HG03060 (cell line): ENCODE results near the gene PHF2.

Experiments
- ATAC-seq: cut with Tn5 transposase; IDR thresholded peaks from one replicate; pipeline ENCODE4 v1.9.1; 2021; ENCODE audit warnings: low read depth, moderate number of reproducible peaks; ENCODE audit not compliant: unreplicated experiment

PHF2 gene

GRCh38 chr9:93690618-93691017, 114.2 kb downstream of the PHF2 start:
- no peak for ATAC-seq

- no peak for ATAC-seq
Measured at GRCh38 chr9:93693129-93693528, 116.7 kb downstream of the PHF2 start.

GRCh38 chr9:93697352-93698139, 121.2 kb downstream of the PHF2 start:
- no peak for ATAC-seq

DNA sequence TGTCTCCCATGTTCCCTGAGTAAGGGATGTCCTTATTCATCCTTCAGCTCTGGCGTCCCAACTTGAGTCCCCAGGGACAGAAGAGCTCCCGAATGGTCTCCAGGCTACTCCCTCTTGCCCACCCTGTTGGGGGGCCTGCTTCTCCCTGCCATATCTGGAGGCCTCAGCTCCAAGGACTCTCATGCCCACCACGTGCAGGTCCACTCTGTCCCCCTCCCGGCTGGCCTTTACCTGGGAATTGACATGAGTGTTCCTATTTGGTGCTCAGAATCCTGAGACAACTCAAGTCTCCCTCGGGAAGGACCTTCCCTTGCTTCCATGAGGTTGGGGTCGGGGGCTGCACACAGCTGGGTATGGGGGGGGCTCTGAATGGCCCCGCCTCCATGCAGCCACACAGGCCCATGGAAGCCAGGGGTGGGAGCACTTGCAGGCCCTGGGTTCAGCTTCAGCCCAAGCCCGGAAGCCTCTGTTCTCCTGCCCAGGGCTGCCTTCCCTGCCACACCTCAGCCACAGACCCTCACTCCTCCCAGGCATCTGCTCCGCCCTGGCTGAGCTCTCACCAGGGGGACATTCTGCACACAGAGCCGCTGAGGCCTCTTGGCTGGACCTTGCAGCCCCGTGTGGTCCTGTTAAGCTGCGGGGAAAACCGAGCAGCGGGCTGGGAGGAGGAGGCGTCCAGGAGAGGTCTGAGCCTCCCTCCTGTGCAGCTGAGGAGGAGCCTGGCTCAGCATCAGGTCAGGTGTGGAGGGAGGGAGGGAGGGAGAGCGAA, 121.9 kb downstream of the PHF2 start:
- ATAC-seq: no peak

- no peak for ATAC-seq
Measured at GRCh38 chr9:93699650-93700049, 123.3 kb downstream of the PHF2 start.

- ATAC-seq: no peak
Measured at GRCh38 chr9:93701494-93702218, 125.3 kb downstream of the PHF2 start.

GRCh38 chr9:93702261-93702660, 125.9 kb downstream of the PHF2 start:
- ATAC-seq: no peak

DNA sequence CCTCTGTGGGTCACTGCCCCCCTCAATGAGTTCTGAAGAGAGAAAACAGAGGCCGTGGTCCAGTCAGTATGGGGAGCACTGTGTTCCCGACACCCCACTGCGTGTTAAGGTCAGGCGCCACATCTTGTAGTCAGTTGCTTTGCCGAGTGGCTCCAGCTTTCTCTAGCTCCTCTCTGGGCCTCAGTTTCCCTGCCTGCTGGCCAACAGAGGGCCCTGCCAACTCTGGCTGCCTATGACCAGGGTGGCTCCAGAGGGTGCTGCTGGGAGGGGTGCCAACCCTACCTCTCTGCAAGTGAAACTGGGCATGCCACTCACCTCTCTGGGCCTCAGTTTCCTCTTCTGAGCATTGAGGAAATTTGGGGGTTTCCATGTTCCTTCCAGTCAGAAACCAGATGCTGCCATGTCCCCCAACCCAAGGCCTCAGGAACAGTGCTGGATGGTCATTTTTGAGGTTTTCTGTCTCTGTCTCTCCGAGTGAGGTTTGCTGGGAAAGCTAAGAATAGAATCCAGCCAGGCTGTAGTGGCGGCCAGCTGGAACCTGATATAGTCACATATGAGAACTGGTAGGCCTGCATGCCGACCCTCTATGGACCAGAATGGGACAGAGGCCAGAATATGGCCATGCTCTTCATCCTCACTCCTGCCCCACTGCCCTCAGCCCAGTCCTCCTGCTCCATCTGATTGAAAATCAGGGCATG, 132.1 kb downstream of the PHF2 start:
- no peak for ATAC-seq

DNA sequence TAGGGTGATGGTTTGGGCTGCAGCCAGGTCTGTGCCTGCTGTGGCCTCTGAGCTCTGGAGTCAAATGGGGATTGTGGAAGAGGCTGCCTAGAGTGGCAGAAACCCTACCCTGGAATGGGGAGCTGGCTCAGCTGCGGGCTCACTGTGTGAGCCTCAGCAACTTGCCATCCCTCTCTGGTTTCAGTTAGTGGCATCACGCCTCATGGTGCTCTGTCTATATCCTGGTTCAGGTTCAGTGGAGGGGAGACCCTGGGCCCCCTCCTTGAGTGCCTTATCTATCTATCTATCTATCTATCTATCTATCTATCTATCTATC, 132.6 kb downstream of the PHF2 start:
- no peak for ATAC-seq

DNA sequence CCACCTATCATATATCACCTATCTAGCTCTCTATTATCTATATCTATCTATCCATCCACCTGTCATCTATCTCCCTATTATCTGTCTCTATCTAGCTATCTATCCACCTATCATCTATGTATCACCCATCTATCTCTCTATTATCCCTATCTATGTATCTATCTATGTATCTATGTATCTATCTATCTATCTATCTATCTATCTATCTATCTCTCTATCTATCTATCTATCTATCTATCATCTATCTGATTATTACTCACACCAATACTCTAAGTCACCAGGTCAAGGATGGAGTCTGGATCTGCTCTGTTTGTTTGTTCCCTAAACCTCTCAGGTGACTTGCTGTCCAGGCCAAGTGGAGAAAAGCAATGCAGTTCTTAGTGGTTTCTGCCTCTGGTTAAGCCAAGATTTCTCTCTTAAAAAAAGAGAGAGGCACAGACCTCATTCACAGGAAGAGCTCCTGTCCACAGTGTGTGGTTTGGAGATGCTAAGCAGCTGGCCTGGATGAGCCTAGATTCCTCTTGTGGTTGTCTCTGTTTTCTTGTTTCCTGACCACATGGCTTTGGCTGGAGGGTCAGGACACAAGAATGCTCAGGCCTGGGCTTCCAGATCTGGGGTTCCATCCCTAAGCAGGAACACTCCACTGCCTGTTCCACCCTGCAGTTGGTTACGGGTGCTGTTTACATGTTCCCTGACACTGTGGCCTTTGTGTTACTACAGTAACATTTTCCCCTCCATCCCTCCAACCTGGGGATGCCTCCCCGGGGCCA, 133.4 kb downstream of the PHF2 start:
- ATAC-seq: no peak

DNA sequence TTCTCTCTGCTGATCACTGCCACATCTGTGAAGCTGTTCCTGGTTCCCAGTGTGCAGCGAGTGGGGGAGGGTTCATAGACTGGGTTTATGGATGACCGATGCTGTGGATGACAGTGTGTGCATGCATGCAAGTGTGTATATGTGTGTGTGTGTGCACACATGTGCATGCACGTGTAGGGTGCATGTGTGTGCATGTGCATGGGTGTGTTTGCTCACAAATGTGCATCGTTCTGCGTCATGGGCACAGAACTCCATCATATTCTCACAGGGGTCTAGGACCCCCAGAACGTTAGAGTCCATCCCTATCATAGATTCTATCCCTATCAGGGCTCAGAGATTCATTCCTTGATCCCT, 134.0 kb downstream of the PHF2 start:
- ATAC-seq: no peak

DNA sequence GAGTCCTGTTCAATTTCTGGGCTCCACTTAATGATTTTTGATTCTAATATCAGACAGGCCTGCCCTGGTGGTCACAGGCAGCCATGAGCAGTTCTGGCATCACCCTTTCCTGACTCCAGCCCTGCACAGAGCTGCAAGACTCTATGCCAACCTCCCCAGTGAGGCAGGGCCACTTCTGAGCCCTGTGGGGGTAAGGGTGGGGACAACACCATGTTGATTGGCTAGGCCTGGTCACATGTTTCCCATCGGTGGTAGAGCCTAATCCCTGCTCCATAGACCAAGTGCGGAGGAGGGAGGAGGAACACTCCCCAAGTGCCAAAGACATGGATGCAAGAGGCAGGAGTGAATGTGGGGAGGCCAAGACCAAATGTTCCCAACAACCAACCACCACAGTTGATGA, 134.6 kb downstream of the PHF2 start:
- ATAC-seq: no peak

DNA sequence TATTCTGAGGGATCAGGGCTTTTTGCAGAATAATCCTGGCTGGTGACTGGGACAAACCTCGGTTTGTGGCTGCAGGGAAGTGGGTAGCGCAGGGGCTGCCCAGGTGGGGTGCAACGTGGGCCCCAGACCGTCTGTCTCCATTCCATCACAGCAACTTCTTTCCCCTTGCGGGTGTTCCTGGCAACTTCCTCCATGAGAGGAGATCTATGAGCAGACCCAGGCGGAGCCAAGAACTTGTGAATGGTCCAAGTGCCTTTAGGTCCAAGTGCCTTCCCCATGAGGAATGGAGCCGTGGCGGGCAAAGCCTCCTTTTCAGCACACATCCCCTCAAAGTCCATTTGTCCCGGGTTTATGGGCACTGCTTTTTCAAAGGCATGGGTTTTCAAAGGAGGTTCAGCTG, 136.5 kb downstream of the PHF2 start:
- ATAC-seq: no peak

GRCh38 chr9:93713716-93714115, 137.3 kb downstream of the PHF2 start:
- no peak for ATAC-seq

DNA sequence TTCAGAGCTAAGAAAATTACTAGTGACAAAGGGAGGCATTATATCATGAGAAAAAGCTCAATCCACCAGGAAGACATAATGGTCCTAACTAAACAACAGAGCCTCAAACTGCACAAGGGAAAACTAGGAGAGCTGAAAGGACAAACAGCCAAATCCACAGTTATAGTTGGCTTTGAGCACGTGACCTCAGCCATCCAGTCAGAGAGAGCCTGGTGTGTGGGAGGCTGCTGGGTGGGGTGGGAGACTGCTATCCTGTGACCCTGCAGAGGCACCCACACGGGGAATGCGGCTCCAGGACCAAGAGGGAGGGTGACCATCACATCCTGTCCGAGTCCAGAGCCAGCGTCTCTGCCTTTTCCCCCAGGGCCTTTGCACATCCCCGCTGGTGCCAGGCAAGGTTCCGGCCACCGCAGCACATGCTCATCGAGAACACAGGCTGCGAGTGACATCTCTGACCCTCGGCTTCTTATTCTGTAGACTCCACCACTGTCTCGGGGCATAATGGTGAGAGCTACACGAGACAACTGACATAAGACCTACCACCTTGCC, 145.1 kb downstream of the PHF2 start:
- no peak for ATAC-seq

DNA sequence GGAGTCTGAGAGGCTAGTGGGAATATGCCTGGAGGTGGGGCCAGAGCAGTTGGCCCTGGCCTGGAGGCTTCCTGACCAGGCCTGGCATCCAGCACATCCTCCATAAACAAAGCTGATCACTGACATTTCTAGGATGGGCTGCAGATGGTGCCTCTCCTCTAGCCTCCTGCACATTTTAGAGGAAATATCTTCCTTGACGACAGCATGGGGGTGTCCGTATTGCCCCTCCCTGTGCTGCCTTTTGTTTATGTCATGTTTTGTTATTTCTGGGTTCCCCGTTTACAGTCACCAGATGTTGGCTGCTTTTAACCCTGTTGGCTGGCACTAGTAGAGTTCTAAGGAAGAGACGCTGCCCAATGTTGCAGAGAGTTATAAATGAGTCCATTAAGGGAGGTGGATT, 148.5 kb downstream of the PHF2 start:
- ATAC-seq: no peak

- no peak for ATAC-seq
Measured at GRCh38 chr9:93725382-93725781, 149.0 kb downstream of the PHF2 start.

DNA sequence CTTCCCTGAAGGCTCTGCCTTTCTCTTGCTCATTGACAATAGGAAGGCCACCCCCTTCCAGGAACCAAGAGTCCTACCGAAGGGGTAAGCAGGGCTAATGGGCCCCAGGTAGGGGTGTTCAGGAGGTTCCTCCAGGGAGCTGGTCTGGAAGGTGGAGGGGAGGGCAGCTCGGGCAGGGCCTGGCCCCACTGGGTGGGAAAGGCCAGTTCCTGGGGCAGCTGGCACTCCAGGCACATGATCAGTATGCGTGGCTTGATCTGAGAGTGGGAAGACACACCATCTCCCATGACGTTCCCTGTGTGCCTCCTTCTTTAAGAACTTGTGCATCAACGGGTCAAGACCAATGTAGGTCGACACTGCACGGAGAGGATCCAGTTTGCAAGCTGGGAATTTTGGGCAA, 149.8 kb downstream of the PHF2 start:
- ATAC-seq: no peak
